H9 (cell line): ENCODE results near the gene BIK. TPM values are rescaled to one million over a fixed set of nuclear protein-coding genes. Genes with fewer than 3 reads are reported as not detected.

Experiments
- DNase-seq: peaks from one replicate; pipeline ENCODE4 v3.0.0-alpha.2; 2017
- H2AFZ ChIP-seq: one replicate; pipeline ENCODE4 v1.6.1; 2013; ENCODE audit warnings: mild to moderate bottlenecking, low read length, control low read depth, moderate library complexity
- H2AK5ac ChIP-seq: 2 replicates; pipeline ENCODE4 v1.6.1; 2013; ENCODE audit warnings: low read length, control low read depth, mixed read lengths; ENCODE audit not compliant: insufficient read length
- H2BK120ac ChIP-seq: one replicate; pipeline ENCODE4 v1.6.1; 2013; ENCODE audit warnings: low read depth, mild to moderate bottlenecking, low read length, control low read depth, inconsistent platforms; ENCODE audit not compliant: poor library complexity, severe bottlenecking
- H2BK12ac ChIP-seq: 2 replicates; pipeline ENCODE4 v1.6.1; 2013; ENCODE audit warnings: low read length, control low read depth, mixed read lengths, low read depth; ENCODE audit not compliant: insufficient read length
- H2BK15ac ChIP-seq: 2 replicates; pipeline ENCODE4 v1.6.1; 2013; ENCODE audit warnings: low read depth, low read length, control low read depth
- H2BK20ac ChIP-seq: one replicate; pipeline ENCODE4 v1.6.1; 2013; ENCODE audit warnings: low read depth, mild to moderate bottlenecking, low read length, control low read depth, inconsistent platforms; ENCODE audit not compliant: poor library complexity, severe bottlenecking
- H2BK5ac ChIP-seq: 2 replicates; pipeline ENCODE4 v1.6.1; 2013; ENCODE audit warnings: low read length, control low read depth, mixed read lengths; ENCODE audit not compliant: insufficient read length
- H3K14ac ChIP-seq: 2 replicates; pipeline ENCODE4 v1.6.1; 2013; ENCODE audit warnings: low read length, control low read depth; ENCODE audit not compliant: insufficient read depth
- H3K18ac ChIP-seq: 2 replicates; pipeline ENCODE4 v1.6.1; 2013; ENCODE audit warnings: low read depth, mild to moderate bottlenecking, mixed read lengths, low read length, control low read depth; ENCODE audit not compliant: insufficient read length
- H3K23ac ChIP-seq: 2 replicates; pipeline ENCODE4 v1.6.1; 2013; ENCODE audit warnings: low read length, control low read depth, mixed read lengths, low read depth; ENCODE audit not compliant: insufficient read length
- H3K23me2 ChIP-seq: 2 replicates; pipeline ENCODE4 v1.6.1; 2013; ENCODE audit warnings: low read depth, mild to moderate bottlenecking, mixed read lengths, low read length, control low read depth; ENCODE audit not compliant: insufficient read length, poor library complexity, severe bottlenecking
- H3K27ac ChIP-seq: 2 replicates; pipeline ENCODE4 v1.5.1; 2013; ENCODE audit warnings: low read length, control low read depth, mixed read lengths, low read depth; ENCODE audit not compliant: insufficient read length
- H3K27me3 ChIP-seq: 2 replicates; pipeline ENCODE4 v1.6.1; 2013; ENCODE audit warnings: low read length, control low read depth, inconsistent platforms; ENCODE audit not compliant: insufficient read depth
- H3K4ac ChIP-seq: 2 replicates; pipeline ENCODE4 v1.6.1; 2013; ENCODE audit warnings: low read depth, mild to moderate bottlenecking, control low read depth, inconsistent platforms, low read length, moderate library complexity
- H3K4me1 ChIP-seq: 2 replicates; pipeline ENCODE4 v1.6.1; 2013; ENCODE audit warnings: low read length, control low read depth, inconsistent platforms; ENCODE audit not compliant: insufficient read depth
- H3K4me2 ChIP-seq: 2 replicates; pipeline ENCODE4 v1.6.1; 2013; ENCODE audit warnings: low read length, control low read depth, mixed read lengths; ENCODE audit not compliant: insufficient read length, insufficient read depth
- H3K56ac ChIP-seq: 2 replicates; pipeline ENCODE4 v1.6.1; 2013; ENCODE audit warnings: low read depth, mild to moderate bottlenecking, mixed read lengths, low read length, control low read depth; ENCODE audit not compliant: insufficient read length
- H3K79me1 ChIP-seq: 2 replicates; pipeline ENCODE4 v1.6.1; 2013; ENCODE audit warnings: low read depth, mild to moderate bottlenecking, moderate library complexity, low read length, control low read depth, inconsistent platforms; ENCODE audit not compliant: insufficient read depth, poor library complexity, severe bottlenecking
- H3K79me2 ChIP-seq: 2 replicates; pipeline ENCODE4 v1.6.1; 2013; ENCODE audit warnings: low read length, control low read depth, inconsistent platforms; ENCODE audit not compliant: insufficient read depth
- H3K9ac ChIP-seq: 2 replicates; pipeline ENCODE4 v1.6.1; 2013; ENCODE audit warnings: low read length, control low read depth, mixed read lengths; ENCODE audit not compliant: insufficient read length; ENCODE audit errors: extremely low read depth
- H3K9me3 ChIP-seq: one replicate; pipeline ENCODE4 v1.6.1; 2013; ENCODE audit warnings: low read depth, low read length, inconsistent platforms; ENCODE audit not compliant: control insufficient read depth
- H3T11ph ChIP-seq: one replicate; pipeline ENCODE4 v1.6.1; 2013; ENCODE audit warnings: mild to moderate bottlenecking, low read length, control low read depth, inconsistent platforms
- H4K20me1 ChIP-seq: one replicate; pipeline ENCODE4 v1.6.1; 2013; ENCODE audit not compliant: control insufficient read depth, insufficient read length, insufficient read depth
- H4K5ac ChIP-seq: 2 replicates; pipeline ENCODE4 v1.6.1; 2013; ENCODE audit warnings: low read depth, mild to moderate bottlenecking, mixed read lengths, low read length, control low read depth; ENCODE audit not compliant: insufficient read length
- H4K8ac ChIP-seq: replicated peaks from 2 replicates; pipeline ENCODE4 v1.6.1; 2013; ENCODE audit warnings: low read length, control low read depth, mixed read lengths, low read depth; ENCODE audit not compliant: insufficient read length
- H4K91ac ChIP-seq: 2 replicates; pipeline ENCODE4 v1.6.1; 2013; ENCODE audit warnings: low read depth, mild to moderate bottlenecking, moderate library complexity, mixed read lengths, low read length, control low read depth; ENCODE audit not compliant: insufficient read length
- H3K27ac Mint-ChIP-seq, 3 experiments: 2 replicates in 2 of 3; 3 replicates in 1 of 3; pipeline ENCODE4 v1.8.0; 2020 to 2021; ENCODE audit warnings: mixed read lengths in 3 of 3, mild to moderate bottlenecking in 1 of 3, moderate library complexity in 1 of 3
- H3K27me3 Mint-ChIP-seq: 2 replicates; pipeline ENCODE4 v1.8.0; 2021; ENCODE audit warnings: low read depth, mild to moderate bottlenecking, moderate library complexity, mixed read lengths
- H3K36me3 Mint-ChIP-seq, 3 experiments: 2 replicates in 2 of 3; 3 replicates in 1 of 3; pipeline ENCODE4 v1.8.0; 2020 to 2021; ENCODE audit warnings: low read depth in 3 of 3, mixed read lengths in 3 of 3; ENCODE audit not compliant: insufficient read depth in 1 of 3
- H3K4me1 Mint-ChIP-seq, 2 experiments: 2 replicates each; pipeline ENCODE4 v1.8.0; 2020; ENCODE audit warnings: mixed read lengths in 2 of 2
- H3K4me3 Mint-ChIP-seq, 2 experiments: 2 replicates in 1 of 2; 3 replicates in 1 of 2; pipeline ENCODE4 v1.8.0; 2020 to 2021; ENCODE audit warnings: mild to moderate bottlenecking in 2 of 2, mixed read lengths in 2 of 2, moderate library complexity in 1 of 2
- H3K9me3 Mint-ChIP-seq, 2 experiments: 2 replicates in 1 of 2; 3 replicates in 1 of 2; pipeline ENCODE4 v1.8.0; 2020; ENCODE audit warnings: mild to moderate bottlenecking in 2 of 2, mixed read lengths in 2 of 2, moderate library complexity in 1 of 2
- CTCF ChIP-seq: fragments of 200-600 bp; sonication (generic); conservative IDR thresholded peaks from 3 replicates; pipeline ENCODE4 v1.8.0; 2021; ENCODE audit warnings: antibody characterized with exemption, mild to moderate bottlenecking
- WGBS: extraction: QIAGEN DNeasy Blood & Tissue Kit; methylation state at CpG from one replicate; pipeline ENCODE4 v1.1.7; 2013; ENCODE audit warnings: missing lambda C conversion rate, low lambda C conversion rate, mixed read lengths; ENCODE audit not compliant: insufficient read length; ENCODE audit errors: extremely low coverage; 5-methylcytosine and 5-hydroxymethylcytosine counted together
- total RNA-seq: library from RNA; stranded (reverse); gene quantifications from 2 replicates; pipeline ENCODE4 v1.2.1, GENCODE V29; 2021

The BIK gene
- total RNA-seq, 1 experiment from 2014 or later: 8.3 TPM

GRCh38 chr22:43173976-43174720 lies 63.6 kb downstream of the BIK start:
- H4K91ac ChIP-seq: no peak overlapping the region
- no peaks in the 10 kb centered on the region for H3K4me1 ChIP-seq
- H3T11ph ChIP-seq: no peak overlapping the region
- Mint-ChIP-seq H3K4me1 (no peaks in the 10 kb centered on the region), H3K9me3 (no peaks in the 10 kb centered on the region), H3K27me3 (no peaks in the 10 kb centered on the region), H3K4me3 (no peak overlapping the region), H3K27ac (no peak overlapping the region), H3K36me3 (peaks cover 25 to 77% (median 67%) of the 10 kb centered on the region in 3 experiments; a peak in 6 of 7 replicates)
- H4K5ac ChIP-seq: no peak overlapping the region
- WGBS: no CpG with 5 or more reads among the region's 39 CpGs
- H2BK5ac ChIP-seq: no peak overlapping the region
- H3K79me1 ChIP-seq: no peaks in the 10 kb centered on the region
- no peaks in the 10 kb centered on the region for H3K27me3 ChIP-seq
- H3K27ac ChIP-seq: no peak overlapping the region
- H3K4ac ChIP-seq: no peak overlapping the region
- no peaks in the 10 kb centered on the region for H3K23me2 ChIP-seq
- no peak overlapping the region for H3K23ac ChIP-seq
- H4K8ac ChIP-seq: no peak overlapping the region
- no peak overlapping the region for H3K56ac ChIP-seq
- no peak overlapping the region for H2BK20ac ChIP-seq
- no peak overlapping the region for H3K18ac ChIP-seq
- no peak for TF ChIP-seq CTCF
- no peak overlapping the region for H2BK15ac ChIP-seq
- no peaks in the 10 kb centered on the region for H4K20me1 ChIP-seq
- H2BK12ac ChIP-seq: no peak overlapping the region
- no peak overlapping the region for H2AK5ac ChIP-seq
- no peak for DNase-seq
- no peak overlapping the region for H3K4me2 ChIP-seq
- H3K9ac ChIP-seq: no peak overlapping the region
- no peak overlapping the region for H3K14ac ChIP-seq
- no peaks in the 10 kb centered on the region for H3K9me3 ChIP-seq
- H3K79me2 ChIP-seq: no peaks in the 10 kb centered on the region
- H2BK120ac ChIP-seq: no peak overlapping the region
- no peak overlapping the region for H2AFZ ChIP-seq
